ENCODE measurements around the gene DDO.
"Not testable (repeated sequence)": the region's sequence is repeated elsewhere in the genome, so short reads cannot be mapped to it uniquely, and the experiment has no call there.

DDO gene

GRCh38 chr6:110415086-110415916 is at the start of gene DDO:
DDO (minus strand) TSS chr6:110415575; CDS start chr6:110413462, 2,113 bp downstream.
- no peak for DNase-seq

GRCh38 chr6:110462884-110463481 is 47.6 kb upstream of the DDO start:
- no peak for DNase-seq

GRCh38 chr6:110461376-110461775 is 46.0 kb upstream of the DDO start:
- no peak for DNase-seq

- DNase-seq, result no peak
Observed at GRCh38 chr6:110459137-110459536, 43.8 kb upstream of the DDO start.

GRCh38 chr6:110458476-110458875 is 43.1 kb upstream of the DDO start:
- DNase-seq, result no peak

GRCh38 chr6:110457567-110458175 is 42.3 kb upstream of the DDO start:
- DNase-seq, result not testable (repeated sequence)

GRCh38 chr6:110456694-110457093 is 41.3 kb upstream of the DDO start:
- no peak for DNase-seq

GRCh38 chr6:110449541-110449895 is 34.1 kb upstream of the DDO start:
- no peak for DNase-seq

- DNase-seq, result no peak
Observed at GRCh38 chr6:110448846-110449540, 33.6 kb upstream of the DDO start.

- no peak for DNase-seq
Observed at GRCh38 chr6:110447761-110448160, 32.4 kb upstream of the DDO start.

GRCh38 chr6:110446405-110446804 is 31.0 kb upstream of the DDO start:
- no peak for DNase-seq

GRCh38 chr6:110440026-110440425 is 24.7 kb upstream of the DDO start:
- DNase-seq, result no peak

GRCh38 chr6:110439356-110439755 is 24.0 kb upstream of the DDO start:
- DNase-seq, result no peak

- no peak for DNase-seq
Observed at GRCh38 chr6:110434961-110435602, 19.7 kb upstream of the DDO start.

GRCh38 chr6:110432285-110432900 is 17.0 kb upstream of the DDO start:
- no peak for DNase-seq

GRCh38 chr6:110430741-110431140 is 15.4 kb upstream of the DDO start:
- no peak for DNase-seq

GRCh38 chr6:110430236-110430635 is 14.9 kb upstream of the DDO start:
- DNase-seq, result no peak

- DNase-seq, result no peak
Observed at GRCh38 chr6:110428153-110428552, 12.8 kb upstream of the DDO start.

GRCh38 chr6:110425816-110426215 is 10.4 kb upstream of the DDO start:
- no peak for DNase-seq

GRCh38 chr6:110422444-110422822 is 7.1 kb upstream of the DDO start:
- DNase-seq, result no peak

- no peak for DNase-seq
Observed at GRCh38 chr6:110421749-110422443, 6.5 kb upstream of the DDO start.
